Trophoblast cell (in vitro differentiated cells and primary cell): ENCODE data around the gene DYRK1A.

Experiments used
- DNase-seq, 2 donors: peaks; one replicate each; pipeline ENCODE4 v3.0.0-alpha.2; 2016
- H2AFZ ChIP-seq: 2 replicates; pipeline ENCODE4 v1.6.1; 2013; ENCODE audit warnings: low read length, moderate library complexity, mild to moderate bottlenecking; ENCODE audit not compliant: insufficient read depth, poor library complexity
- H2AK5ac ChIP-seq: 2 replicates; pipeline ENCODE4 v1.6.1; 2013; ENCODE audit warnings: mild to moderate bottlenecking, low read length
- H2BK120ac ChIP-seq: 2 replicates; pipeline ENCODE4 v1.6.1; 2013; ENCODE audit warnings: low read length, mild to moderate bottlenecking, moderate library complexity; ENCODE audit not compliant: insufficient read depth, poor library complexity
- H2BK12ac ChIP-seq: 2 replicates; pipeline ENCODE4 v1.6.1; 2013; ENCODE audit warnings: mild to moderate bottlenecking, low read length, moderate library complexity
- H2BK5ac ChIP-seq: 2 replicates; pipeline ENCODE4 v1.6.1; 2013; ENCODE audit warnings: low read length, low read depth, moderate library complexity, mild to moderate bottlenecking; ENCODE audit not compliant: poor library complexity
- H3K14ac ChIP-seq: 2 replicates; pipeline ENCODE4 v1.6.1; 2013; ENCODE audit warnings: mild to moderate bottlenecking, low read length
- H3K18ac ChIP-seq: 2 replicates; pipeline ENCODE4 v1.6.1; 2013; ENCODE audit warnings: mild to moderate bottlenecking, low read length
- H3K23ac ChIP-seq: 2 replicates; pipeline ENCODE4 v1.6.1; 2013; ENCODE audit warnings: low read length
- H3K27ac ChIP-seq: 2 replicates; pipeline ENCODE4 v1.5.1; 2013; ENCODE audit warnings: low read depth, mild to moderate bottlenecking, inconsistent platforms, low read length, moderate library complexity
- H3K27me3 ChIP-seq: 2 replicates; pipeline ENCODE4 v1.6.1; 2013; ENCODE audit warnings: inconsistent platforms, mild to moderate bottlenecking, low read length, moderate library complexity; ENCODE audit not compliant: insufficient read depth
- H3K36me3 ChIP-seq, 2 experiments: 1 replicate in 1 of 2; 2 replicates in 1 of 2; pipeline ENCODE4 v1.6.1; 2013; ENCODE audit warnings: low read length in 2 of 2, mild to moderate bottlenecking in 2 of 2, moderate library complexity in 1 of 2; ENCODE audit not compliant: insufficient read depth in 2 of 2, control insufficient read depth in 1 of 2
- H3K4ac ChIP-seq: 2 replicates; pipeline ENCODE4 v1.6.1; 2013; ENCODE audit warnings: low read depth, mild to moderate bottlenecking, low read length, moderate library complexity
- H3K4me1 ChIP-seq, 2 experiments: 1 replicate in 1 of 2; 2 replicates in 1 of 2; pipeline ENCODE4 v1.6.1; 2013; ENCODE audit warnings: low read length in 2 of 2, mild to moderate bottlenecking in 2 of 2, moderate library complexity in 1 of 2; ENCODE audit not compliant: insufficient read depth in 2 of 2, control insufficient read depth in 1 of 2
- H3K4me2 ChIP-seq: 2 replicates; pipeline ENCODE4 v1.6.1; 2013; ENCODE audit warnings: inconsistent platforms, mild to moderate bottlenecking, low read length, moderate library complexity
- H3K4me3 ChIP-seq: 2 replicates; pipeline ENCODE4 v1.5.1; 2013; ENCODE audit warnings: mild to moderate bottlenecking, low read depth, low read length, inconsistent platforms
- H3K79me1 ChIP-seq: one replicate; pipeline ENCODE4 v1.6.1; 2013; ENCODE audit warnings: low read length
- H3K79me2 ChIP-seq: 2 replicates; pipeline ENCODE4 v1.6.1; 2013; ENCODE audit warnings: low read length, mild to moderate bottlenecking; ENCODE audit not compliant: control insufficient read depth, insufficient read depth, poor library complexity
- H3K9ac ChIP-seq: 2 replicates; pipeline ENCODE4 v1.6.1; 2013; ENCODE audit warnings: mild to moderate bottlenecking, low read length
- H3K9me3 ChIP-seq: 2 replicates; pipeline ENCODE4 v1.6.1; 2013; ENCODE audit warnings: low read depth, mild to moderate bottlenecking, control low read depth, inconsistent platforms, low read length; ENCODE audit not compliant: insufficient read depth
- H4K12ac ChIP-seq: 2 replicates; pipeline ENCODE4 v1.6.1; 2013; ENCODE audit warnings: low read depth, mild to moderate bottlenecking, low read length, moderate library complexity
- H4K8ac ChIP-seq: 2 replicates; pipeline ENCODE4 v1.6.1; 2013; ENCODE audit warnings: low read depth, mild to moderate bottlenecking, low read length, moderate library complexity
- H4K91ac ChIP-seq: one replicate; pipeline ENCODE4 v1.6.1; 2013; ENCODE audit warnings: low read depth, mild to moderate bottlenecking, low read length, moderate library complexity
- WGBS: extraction: QIAGEN DNeasy Blood & Tissue Kit; methylation state at CpG from one replicate; pipeline ENCODE4 v1.1.7; 2013; ENCODE audit warnings: missing lambda C conversion rate; ENCODE audit not compliant: insufficient read length, insufficient coverage; ENCODE audit errors: extremely low coverage; 5-methylcytosine and 5-hydroxymethylcytosine counted together

The DYRK1A gene

GRCh38 chr21:37509802-37510393 is 143.3 kb downstream of the DYRK1A start:
- WGBS = no CpG with 5 or more reads among the region's 5 CpGs

DNA sequence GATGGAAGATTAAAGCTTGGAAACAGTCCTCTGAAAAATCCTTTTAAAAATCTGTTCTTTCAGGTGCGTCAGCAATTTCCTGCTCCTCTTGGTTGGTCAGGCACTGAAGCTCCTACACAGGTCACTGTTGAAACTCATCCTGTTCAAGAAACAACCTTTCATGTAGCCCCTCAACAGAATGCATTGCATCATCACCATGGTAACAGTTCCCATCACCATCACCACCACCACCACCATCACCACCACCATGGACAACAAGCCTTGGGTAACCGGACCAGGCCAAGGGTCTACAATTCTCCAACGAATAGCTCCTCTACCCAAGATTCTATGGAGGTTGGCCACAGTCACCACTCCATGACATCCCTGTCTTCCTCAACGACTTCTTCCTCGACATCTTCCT is 145.3 kb downstream of the DYRK1A start:
- H2BK120ac ChIP-seq = no peak overlapping the region
- WGBS = no CpG with 5 or more reads among the region's 5 CpGs
- H3K79me2 ChIP-seq = peaks cover 2% of the 10 kb centered on the region
- H3K36me3 ChIP-seq = peaks cover 24 to 43% of the 10 kb centered on the region in 2 experiments
- no peak overlapping the region for H3K4ac ChIP-seq
- no peak overlapping the region for H3K23ac ChIP-seq
- H3K79me1 ChIP-seq = peaks cover 2% of the 10 kb centered on the region
- peaks cover 0 to 6% of the 10 kb centered on the region in 2 experiments for H3K4me1 ChIP-seq
- H3K27ac ChIP-seq = no peak overlapping the region
- H3K14ac ChIP-seq = no peak overlapping the region
- H4K91ac ChIP-seq = no peak overlapping the region
- H2AFZ ChIP-seq = no peak overlapping the region
- H3K9me3 ChIP-seq = peaks cover 2% of the 10 kb centered on the region
- H3K18ac ChIP-seq = no peak overlapping the region
- no peak overlapping the region for H4K12ac ChIP-seq
- no peak overlapping the region for H4K8ac ChIP-seq
- H3K27me3 ChIP-seq = no peaks in the 10 kb centered on the region
- no peak for DNase-seq
- H2BK12ac ChIP-seq = no peak overlapping the region
- no peak overlapping the region for H3K4me2 ChIP-seq
- no peak overlapping the region for H3K4me3 ChIP-seq
- no peak overlapping the region for H3K9ac ChIP-seq
- no peak overlapping the region for H2AK5ac ChIP-seq
- H2BK5ac ChIP-seq = no peak overlapping the region

More at GRCh38 chr21:37509802-37510393, 143.3 kb downstream of the DYRK1A start:
- H3K27ac ChIP-seq = no peak overlapping the region
- no peak overlapping the region for H2BK5ac ChIP-seq
- peaks cover 2% of the 10 kb centered on the region for H3K79me2 ChIP-seq
- H2BK120ac ChIP-seq = no peak overlapping the region
- H3K23ac ChIP-seq = no peak overlapping the region
- peak; percentile 27 to 65 for DNase-seq
- no peak overlapping the region for H3K14ac ChIP-seq
- H2AK5ac ChIP-seq = no peak overlapping the region
- H3K4me1 ChIP-seq = peaks cover 0 to 6% of the 10 kb centered on the region in 2 experiments
- peaks cover 2% of the 10 kb centered on the region for H3K79me1 ChIP-seq
- no peak overlapping the region for H4K12ac ChIP-seq
- no peak overlapping the region for H4K8ac ChIP-seq
- no peak overlapping the region for H2AFZ ChIP-seq
- no peak overlapping the region for H3K4me3 ChIP-seq
- H3K18ac ChIP-seq = no peak overlapping the region
- H4K91ac ChIP-seq = no peak overlapping the region
- H3K36me3 ChIP-seq = peaks cover 29 to 51% of the 10 kb centered on the region in 2 experiments
- peaks cover 2% of the 10 kb centered on the region for H3K9me3 ChIP-seq
- no peak overlapping the region for H2BK12ac ChIP-seq
- no peak overlapping the region for H3K4ac ChIP-seq
- no peak overlapping the region for H3K9ac ChIP-seq
- H3K4me2 ChIP-seq = no peak overlapping the region
- no peaks in the 10 kb centered on the region for H3K27me3 ChIP-seq

DNA sequence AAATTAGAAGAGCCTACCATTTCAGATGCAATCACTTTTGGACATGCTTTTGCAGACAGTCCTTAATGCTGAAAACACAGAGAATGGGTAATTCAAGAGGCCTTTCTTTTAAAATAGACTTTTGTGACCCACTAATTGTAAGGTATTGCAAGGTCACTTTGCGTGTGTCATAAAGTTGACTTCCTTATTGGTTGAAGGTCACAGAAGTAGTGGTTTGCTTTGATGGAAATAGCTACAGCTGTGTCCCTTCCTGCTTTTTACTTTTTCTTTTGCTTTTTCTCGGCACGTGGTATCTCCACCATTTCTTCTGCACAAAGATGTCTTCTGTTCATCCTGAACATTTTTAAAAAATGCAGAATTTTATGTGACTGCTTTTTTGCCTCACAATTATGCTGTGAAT is 146.8 kb downstream of the DYRK1A start:
- Histone ChIP-seq H3K79me2 (no peaks in the 10 kb centered on the region), H4K8ac (no peak overlapping the region), H3K9me3 (peaks cover 2% of the 10 kb centered on the region), H2BK5ac (no peak overlapping the region), H3K18ac (no peak overlapping the region), H2BK12ac (no peak overlapping the region), H2AK5ac (no peak overlapping the region), H3K4ac (no peak overlapping the region), H3K4me1 (peaks cover 0 to 2% of the 10 kb centered on the region in 2 experiments), H3K36me3 (peaks cover 21 to 36% of the 10 kb centered on the region in 2 experiments), H4K12ac (no peak overlapping the region), H3K9ac (no peak overlapping the region), H2BK120ac (no peak overlapping the region), H3K4me2 (no peak overlapping the region), H3K4me3 (no peak overlapping the region), H4K91ac (no peak overlapping the region), H2AFZ (no peak overlapping the region), H3K14ac (no peak overlapping the region), H3K27me3 (no peaks in the 10 kb centered on the region), H3K27ac (no peak overlapping the region), H3K23ac (no peak overlapping the region), H3K79me1 (peaks cover 2% of the 10 kb centered on the region)
- no CpG with 5 or more reads among the region's 3 CpGs for WGBS
- DNase-seq = no peak

DNA sequence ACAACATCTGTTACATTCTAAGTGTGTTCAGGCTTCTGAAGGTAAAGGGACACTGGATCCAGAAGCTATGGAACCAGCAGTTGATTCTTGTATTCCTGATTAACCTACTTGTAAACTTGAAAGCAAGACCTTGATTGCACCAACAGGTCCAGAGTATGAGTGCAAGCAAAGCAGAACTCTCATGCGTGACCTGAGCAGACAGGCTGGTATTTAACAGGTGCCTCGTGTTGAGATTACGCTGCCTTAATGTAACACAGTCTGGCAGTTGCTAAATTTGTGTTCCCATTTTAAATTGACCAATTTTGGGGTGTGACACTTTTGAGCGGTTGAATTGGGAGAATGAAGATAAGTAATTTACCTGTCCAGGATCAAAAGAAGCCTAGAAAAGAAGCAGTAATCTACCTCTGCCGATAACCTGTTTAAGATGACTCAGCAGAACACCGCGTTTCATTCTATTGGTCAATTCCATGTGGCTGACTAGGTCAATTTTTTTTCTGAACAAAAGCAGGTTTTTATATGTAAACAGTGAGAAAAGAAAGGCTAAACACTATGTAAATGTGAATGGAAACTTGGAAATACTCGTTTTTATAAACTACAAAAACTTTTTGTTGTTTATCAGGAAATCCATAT is 147.6 kb downstream of the DYRK1A start:
- WGBS = no CpG with 5 or more reads among the region's 8 CpGs
- no peak overlapping the region for H4K91ac ChIP-seq

More for the DNA sequence above, 147.6 kb downstream of the DYRK1A start:
- Histone ChIP-seq H3K4me3 (no peak overlapping the region), H3K9ac (no peak overlapping the region), H3K27ac (no peak overlapping the region), H3K4me2 (no peak overlapping the region), H2AFZ (no peak overlapping the region), H3K23ac (no peak overlapping the region), H3K36me3 (peaks cover 21 to 36% of the 10 kb centered on the region in 2 experiments), H2BK5ac (no peak overlapping the region), H3K79me1 (peaks cover 2% of the 10 kb centered on the region), H3K4ac (no peak overlapping the region), H3K27me3 (no peaks in the 10 kb centered on the region), H2BK120ac (no peak overlapping the region), H3K9me3 (peaks cover 2% of the 10 kb centered on the region), H4K12ac (no peak overlapping the region), H3K79me2 (no peaks in the 10 kb centered on the region), H3K14ac (no peak overlapping the region), H2BK12ac (no peak overlapping the region), H3K4me1 (peaks cover 0 to 2% of the 10 kb centered on the region in 2 experiments), H3K18ac (no peak overlapping the region), H4K8ac (no peak overlapping the region), H2AK5ac (no peak overlapping the region)
- no peak for DNase-seq
